Neural cell (in vitro differentiated cells): ENCODE results near the gene GRIA3.

Experiments used
- EP300 ChIP-seq: fragments of 450-650 bp; conservative IDR thresholded peaks from 2 replicates; pipeline ENCODE4 v1.6.1; 2014; ENCODE audit warnings: antibody characterized with exemption, mild to moderate bottlenecking, moderate library complexity; ENCODE audit not compliant: poor library complexity, severe bottlenecking
- MXI1 ChIP-seq: fragments of 450-650 bp; conservative IDR thresholded peaks from 2 replicates; pipeline ENCODE4 v1.6.1; 2014; ENCODE audit warnings: antibody characterized with exemption, mild to moderate bottlenecking; ENCODE audit not compliant: poor library complexity, severe bottlenecking
- SMC3 ChIP-seq: fragments of 450-650 bp; conservative IDR thresholded peaks from 2 replicates; pipeline ENCODE4 v1.6.1; 2014; ENCODE audit warnings: antibody characterized with exemption, mild to moderate bottlenecking, moderate library complexity; ENCODE audit not compliant: poor library complexity
- TF ChIP-seq, protein P1 (sequence below): fragments of 450-650 bp; IDR thresholded peaks from 2 replicates; pipeline ENCODE4 v1.5.1; 2014; ENCODE audit warnings: antibody characterized with exemption, mild to moderate bottlenecking, moderate library complexity; ENCODE audit not compliant: poor library complexity, severe bottlenecking

GRCh38 chrX:123210252-123210651, 26.2 kb downstream of the GRIA3 start:
- TF ChIP-seq, protein P1, sequence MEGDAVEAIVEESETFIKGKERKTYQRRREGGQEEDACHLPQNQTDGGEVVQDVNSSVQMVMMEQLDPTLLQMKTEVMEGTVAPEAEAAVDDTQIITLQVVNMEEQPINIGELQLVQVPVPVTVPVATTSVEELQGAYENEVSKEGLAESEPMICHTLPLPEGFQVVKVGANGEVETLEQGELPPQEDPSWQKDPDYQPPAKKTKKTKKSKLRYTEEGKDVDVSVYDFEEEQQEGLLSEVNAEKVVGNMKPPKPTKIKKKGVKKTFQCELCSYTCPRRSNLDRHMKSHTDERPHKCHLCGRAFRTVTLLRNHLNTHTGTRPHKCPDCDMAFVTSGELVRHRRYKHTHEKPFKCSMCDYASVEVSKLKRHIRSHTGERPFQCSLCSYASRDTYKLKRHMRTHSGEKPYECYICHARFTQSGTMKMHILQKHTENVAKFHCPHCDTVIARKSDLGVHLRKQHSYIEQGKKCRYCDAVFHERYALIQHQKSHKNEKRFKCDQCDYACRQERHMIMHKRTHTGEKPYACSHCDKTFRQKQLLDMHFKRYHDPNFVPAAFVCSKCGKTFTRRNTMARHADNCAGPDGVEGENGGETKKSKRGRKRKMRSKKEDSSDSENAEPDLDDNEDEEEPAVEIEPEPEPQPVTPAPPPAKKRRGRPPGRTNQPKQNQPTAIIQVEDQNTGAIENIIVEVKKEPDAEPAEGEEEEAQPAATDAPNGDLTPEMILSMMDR = no peak
- TF ChIP-seq SMC3 (no peak), EP300 (no peak), MXI1 (no peak)
